AG04450 (cell line): ENCODE results near the gene ASIC1. TPM values are rescaled to one million over a fixed set of nuclear protein-coding genes. Genes with fewer than 3 reads are reported as not detected.
"Not testable (repeated sequence)": the region's sequence is repeated elsewhere in the genome, so short reads cannot be mapped to it uniquely, and the experiment has no call there.

ENCODE experiments used
- CTCF ChIA-PET: fragments of 300-600, 350-600 bp; formaldehyde crosslinking; extraction: SDS; loops from one replicate; lab custom pipeline; 2022; ENCODE audit warnings: antibody characterized with exemption, inconsistent platforms; lab: Charles Lee
- POLR2A ChIA-PET: fragments of 350-600 bp; formaldehyde crosslinking; extraction: SDS; loops from one replicate; lab custom pipeline; 2021; ENCODE audit warnings: antibody characterized with exemption, inconsistent platforms; lab: Yijun Ruan, JAX
- DNase-seq: peaks from one replicate; pipeline ENCODE4 v3.0.0-alpha.2; 2011; ENCODE audit warnings: low read depth, low spot score
- H3K27ac ChIP-seq: one replicate; pipeline ENCODE4 v1.5.1; 2012; ENCODE audit warnings: low read depth, low read length, control low read depth
- H3K27me3 ChIP-seq: one replicate; pipeline ENCODE4 v1.6.0; 2012; ENCODE audit warnings: low read length; ENCODE audit not compliant: control insufficient read depth, insufficient read depth
- H3K4me3 ChIP-seq: 2 replicates; pipeline ENCODE4 v1.5.1; 2011; ENCODE audit warnings: mild to moderate bottlenecking, low read depth, low read length, control low read depth
- H3K9me3 ChIP-seq: 2 replicates; pipeline ENCODE4 v1.5.1; 2012; ENCODE audit warnings: low read length; ENCODE audit not compliant: control insufficient read depth, insufficient read depth
- CTCF ChIP-seq: IDR thresholded peaks from 2 replicates; pipeline ENCODE4 v1.5.1; 2011; ENCODE audit warnings: low read depth, low read length, control low read depth, inconsistent platforms
- polyA plus RNA-seq: library from polyadenylated mRNA; depleted of rRNA; stranded (reverse); fragments of >200 nt; gene quantifications from 2 replicates; pipeline ENCODE4 v1.2.3, GENCODE V29; 2011

ASIC1 gene
- polyA plus RNA-seq, 1 experiment: 9.9 TPM

GRCh38 chr12:50082644-50083043, 25.2 kb downstream of the ASIC1 start:
- ChIA-PET CTCF (interaction anchor here (1.0 to 3.2 kb wide), 3 partner anchors 12 to 116 kb away, joined by 5 to 24 read pairs (median 11); no protein-coding TSS in a partner anchor), POLR2A (no interaction called here)
- no peak for TF ChIP-seq CTCF

GRCh38 chr12:50083301-50083700, 25.9 kb downstream of the ASIC1 start:
- H3K27ac ChIP-seq: no peak overlapping the region
- no peaks in the 10 kb centered on the region for H3K27me3 ChIP-seq
- no peak for TF ChIP-seq CTCF
- H3K9me3 ChIP-seq: no peaks in the 10 kb centered on the region
- POLR2A ChIA-PET: no interaction called here
- CTCF ChIA-PET: interaction anchor here (0.5 to 3.2 kb wide), 5 partner anchors 13 to 556 kb away, joined by 3 to 24 read pairs (median 5); no protein-coding TSS in a partner anchor
- no peak for DNase-seq
- no peak overlapping the region for H3K4me3 ChIP-seq

More at GRCh38 chr12:50082644-50083043, 25.2 kb downstream of the ASIC1 start:
- Histone ChIP-seq H3K9me3 (no peaks in the 10 kb centered on the region), H3K4me3 (no peak overlapping the region), H3K27me3 (no peaks in the 10 kb centered on the region), H3K27ac (no peak overlapping the region)
- DNase-seq: no peak

- POLR2A ChIA-PET: interaction anchor here (0.5 to 2.0 kb wide), 18 partner anchors 8 to 902 kb away, joined by 3 to 18 read pairs (median 4); partner anchors contain the start of genes CERS5 and COX14
- not testable (repeated sequence) for DNase-seq, H3K9me3 ChIP-seq
Observed at GRCh38 chr12:50084409-50084774, 27.0 kb downstream of the ASIC1 start.

GRCh38 chr12:50084775-50085614, 27.6 kb downstream of the ASIC1 start, which contains the start of gene SMARCD1:
TSS of gene SMARCD1 (plus strand) at chr12:50085342. CDS start at chr12:50085370, 28 bp downstream.
- H3K9me3 ChIP-seq: no peaks in the 10 kb centered on the region
- ChIA-PET POLR2A (interaction anchor here (0.5 to 2.0 kb wide), 17 partner anchors 8 to 902 kb away, joined by 3 to 18 read pairs (median 4); partner anchors contain the start of genes CERS5 and COX14), CTCF (interaction anchor here (0.6 to 3.2 kb wide), 22 partner anchors 9 to 455 kb away, joined by 3 to 32 read pairs (median 4); partner anchors contain the start of gene COX14)
- H3K27ac ChIP-seq: peak within 1 kb of the TSS; percentile 87
- peak within 1 kb of the TSS; percentile 82 for H3K4me3 ChIP-seq
- H3K27me3 ChIP-seq: no peaks in the 10 kb centered on the region
- peak; percentile 53 for TF ChIP-seq CTCF
- peak; percentile 81 for DNase-seq

More at GRCh38 chr12:50084409-50084774, 27.0 kb downstream of the ASIC1 start:
- H3K27me3 ChIP-seq: not testable (repeated sequence)
- CTCF ChIA-PET: interaction anchor here (0.6 to 3.2 kb wide), 20 partner anchors 10 to 244 kb away, joined by 3 to 32 read pairs (median 4); partner anchors contain the start of gene COX14
- H3K27ac ChIP-seq: peak overlapping the region; percentile 87
- peak overlapping the region; percentile 82 for H3K4me3 ChIP-seq

- no peak overlapping the region for H3K27ac ChIP-seq
- H3K9me3 ChIP-seq: no peaks in the 10 kb centered on the region
- H3K27me3 ChIP-seq: no peaks in the 10 kb centered on the region
- TF ChIP-seq CTCF: no peak
- DNase-seq: no peak
- ChIA-PET POLR2A (interaction anchor here (0.5 to 2.0 kb wide), 6 partner anchors 11 to 228 kb away, joined by 3 to 18 read pairs (median 4); partner anchors contain the start of genes CERS5 and COX14), CTCF (interaction anchor here (0.6 to 3.2 kb wide), 10 partner anchors 15 to 454 kb away, joined by 3 to 32 read pairs (median 4); partner anchors contain the start of gene COX14)
- H3K4me3 ChIP-seq: peak overlapping the region; percentile 82
Observed at GRCh38 chr12:50085615-50086072, 28.2 kb downstream of the ASIC1 start.
